Kidney (tissue), 14 donors: ENCODE measurements around the gene FPGS. TPM values are rescaled to one million over a fixed set of nuclear protein-coding genes. Genes with fewer than 3 reads are reported as not detected.
A peak's percentile ranks its signal among the peaks of the same experiment; 100 is the strongest.

Experiments used
- DNase-seq, 5 donors: peaks; one replicate each; pipeline ENCODE4 v3.0.0-alpha.2; 2013 to 2020
- FAIRE-seq: peaks from 2 replicates; lab custom pipeline; 2012; peaks lifted over from hg19 to GRCh38; lab: Jason Lieb, UNC
- H3K27ac ChIP-seq, 2 donors: one replicate each; pipeline ENCODE4 v1.7.0; 2013; ENCODE audit warnings: low read depth in 2 of 2, low read length in 2 of 2, inconsistent platforms in 1 of 2
- H3K27me3 ChIP-seq: one replicate; pipeline ENCODE4 v1.7.1; 2013; ENCODE audit warnings: low read length, inconsistent platforms; ENCODE audit not compliant: control insufficient read depth, insufficient read depth
- H3K36me3 ChIP-seq, 3 donors: one replicate each; pipeline versions ENCODE4 v1.7.0 to v1.7.1; 2013; ENCODE audit warnings: low read length in 3 of 3, control low read depth in 1 of 3, inconsistent platforms in 1 of 3; ENCODE audit not compliant: insufficient read depth in 3 of 3, control insufficient read depth in 2 of 3
- H3K4me1 ChIP-seq, 3 donors: one replicate each; pipeline versions ENCODE4 v1.7.0 to v1.7.1; 2013; ENCODE audit warnings: low read length in 3 of 3, inconsistent platforms in 1 of 3, low read depth in 1 of 3; ENCODE audit not compliant: control insufficient read depth in 2 of 3, insufficient read depth in 2 of 3
- H3K4me3 ChIP-seq, 3 donors: one replicate each; pipeline versions ENCODE4 v1.7.0 to v1.8.1; 2013; ENCODE audit warnings: low read length in 3 of 3, control low read depth in 1 of 3, inconsistent platforms in 1 of 3
- H3K9ac ChIP-seq, 3 donors: one replicate each; pipeline versions ENCODE4 v1.7.0 to v1.7.1; 2013; ENCODE audit warnings: low read length in 3 of 3, control low read depth in 1 of 3, inconsistent platforms in 1 of 3
- H3K9me3 ChIP-seq, 3 donors: one replicate each; pipeline versions ENCODE4 v1.7.0 to v1.7.1; 2013; ENCODE audit warnings: low read length in 3 of 3, control low read depth in 1 of 3, inconsistent platforms in 1 of 3; ENCODE audit not compliant: control insufficient read depth in 2 of 3, insufficient read depth in 1 of 3
- CTCF ChIP-seq: IDR thresholded peaks from 3 replicates; pipeline ENCODE4 v1.5.1; 2012; ENCODE audit warnings: mild to moderate bottlenecking, moderate library complexity, borderline replicate concordance; ENCODE audit not compliant: insufficient read depth; ENCODE audit errors: extremely low read depth
- intact Hi-C: fragments of 100-400 bp; cut with DNase I; formaldehyde crosslinking; loops from one replicate; pipeline ENCODE4 v1.11.1; 2022
- polyA plus RNA-seq: library from polyadenylated mRNA; stranded (reverse); fragments of 350-450 nt; fragmentation: Illumina TruSeq; extraction: RNeasy Lipid Tissue Mini Kit (QIAGEN cat#74804); gene quantifications from one replicate; pipeline ENCODE4 v1.2.3, GENCODE V29; 2014; ENCODE audit warnings: low read depth, low replicate concordance; ENCODE audit not compliant: insufficient read depth
- total RNA-seq: library from RNA; stranded (reverse); fragmentation: NEBNext Ultra II Directional; extraction: Animal tissue kit (Norgen Biotek cat#: 25700); gene quantifications from one replicate; pipeline ENCODE4 v1.2.1, GENCODE V29; 2021
- donor health status: control.
- donor health status: control.
- donor health status: control.
- donor health status: control.
- donor health status: control.
- donor health status: DM: yes; HTN: yes; CAD: no.
- donor health status: Normal renal cell carcinoma (clear cell type).

The FPGS gene
- total and polyA plus RNA-seq, 2 donors from 2014 or later = 44.0 to 77.2 TPM

- Histone ChIP-seq H3K27me3 (no peaks in the 10 kb centered on the region), H3K4me3 (no peak overlapping the region), H3K9ac (no peak overlapping the region), H3K4me1 (peaks cover 0 to 9% (median 4%) of the 10 kb centered on the region in 3 donors), H3K27ac (peak overlapping the region in 1 of 2 donors; percentile 37), H3K9me3 (no peaks in the 10 kb centered on the region), H3K36me3 (peaks cover 8 to 40% (median 31%) of the 10 kb centered on the region in 3 donors)
- intact Hi-C loops = no loop called here
- DNase-seq (no peak), FAIRE-seq (no peak)
- no peak for TF ChIP-seq CTCF
Observed at GRCh38 chr9:127790094-127790855, 12.4 kb upstream of the FPGS start.

GRCh38 chr9:127791085-127791484 lies 11.6 kb upstream of the FPGS start:
- intact Hi-C loops = no loop called here
- DNase-seq (no peak), FAIRE-seq (no peak)
- Histone ChIP-seq H3K27ac (no peak overlapping the region), H3K36me3 (peaks cover 8 to 40% (median 31%) of the 10 kb centered on the region in 3 donors), H3K4me1 (peaks cover 0 to 9% (median 4%) of the 10 kb centered on the region in 3 donors), H3K9me3 (no peaks in the 10 kb centered on the region), H3K9ac (no peak overlapping the region), H3K4me3 (no peak overlapping the region), H3K27me3 (no peaks in the 10 kb centered on the region)
- TF ChIP-seq CTCF = no peak

GRCh38 chr9:127792417-127793031 lies 10.2 kb upstream of the FPGS start:
- no peaks in the 10 kb centered on the region for H3K9me3 ChIP-seq
- H3K4me1 ChIP-seq = peaks cover 0 to 13% (median under 1%) of the 10 kb centered on the region in 3 donors
- no peak overlapping the region for H3K4me3 ChIP-seq
- intact Hi-C loops = no loop called here
- no peaks in the 10 kb centered on the region for H3K27me3 ChIP-seq
- DNase-seq (no peak), FAIRE-seq (no peak)
- TF ChIP-seq CTCF = no peak
- H3K36me3 ChIP-seq = peaks cover 8 to 35% (median 31%) of the 10 kb centered on the region in 3 donors
- no peak overlapping the region for H3K9ac ChIP-seq
- no peak overlapping the region for H3K27ac ChIP-seq
